HepG2 (cell line): Measurements from ENCODE around the gene NME7. TPM values are rescaled to one million over a fixed set of nuclear protein-coding genes. Genes with fewer than 3 reads are reported as not detected.

Experiments
- BCL6 ChIP-seq: IDR thresholded peaks from 2 replicates; pipeline ENCODE4 v1.6.1; 2016; ENCODE audit warnings: missing genetic modification reagents, missing compliant biosample characterization
- CREM ChIP-seq, 2 experiments: sonication (generic) in 1 of 2; formaldehyde crosslinking in 1 of 2; IDR thresholded peaks; 2 replicates each; pipeline versions ENCODE4 v1.4.0 to v1.6.1; 2016 to 2020; ENCODE audit warnings: antibody characterized with exemption in 1 of 2, mild to moderate bottlenecking in 1 of 2, missing genetic modification reagents in 1 of 2
- HOXD1 ChIP-seq: sonication (generic); formaldehyde crosslinking; IDR thresholded peaks from 2 replicates; pipeline ENCODE4 v1.5.0; 2020; ENCODE audit warnings: missing genetic modification reagents
- MATR3 ChIP-seq: sonication (generic); formaldehyde crosslinking; IDR thresholded peaks from 2 replicates; pipeline ENCODE4 v1.4.0; 2020; ENCODE audit warnings: missing genetic modification reagents
- PAWR ChIP-seq: sonication (generic); formaldehyde crosslinking; IDR thresholded peaks from 2 replicates; pipeline ENCODE4 v1.4.0; 2020; ENCODE audit warnings: missing genetic modification reagents, mild to moderate bottlenecking, borderline replicate concordance
- SRSF4 ChIP-seq: fragments of 200-400 bp; formaldehyde crosslinking; IDR thresholded peaks from one replicate; pipeline ENCODE4 v1.6.1; 2018; ENCODE audit warnings: mild to moderate bottlenecking, low read depth, low read length, moderate library complexity; ENCODE audit not compliant: poor library complexity, severe bottlenecking
- TEAD2 ChIP-seq: sonication (generic); formaldehyde crosslinking; IDR thresholded peaks from 2 replicates; pipeline ENCODE4 v1.9.0; 2021; ENCODE audit warnings: missing genetic modification reagents
- TOE1 ChIP-seq: sonication (generic); formaldehyde crosslinking; IDR thresholded peaks from 2 replicates; pipeline ENCODE4 v1.4.0; 2020; ENCODE audit warnings: mild to moderate bottlenecking, missing genetic modification reagents
- ZBTB20 ChIP-seq: sonication (generic); formaldehyde crosslinking; IDR thresholded peaks from 2 replicates; pipeline ENCODE4 v1.8.1; 2023; ENCODE audit warnings: missing genetic modification reagents, low read depth, mild to moderate bottlenecking, borderline replicate concordance
- ZBTB7A ChIP-seq: sonication (generic); formaldehyde crosslinking; IDR thresholded peaks from 2 replicates; pipeline ENCODE4 v1.8.0; 2022; ENCODE audit warnings: mild to moderate bottlenecking, missing genetic modification reagents
- ZKSCAN1 ChIP-seq: fragments of 150-350 bp; IDR thresholded peaks from 2 replicates; pipeline ENCODE4 v1.6.1; 2014; ENCODE audit warnings: low read length
- polyA plus RNA-seq, 8 experiments: library from polyadenylated mRNA; depleted of rRNA in 3 of 8; stranded (reverse) in 7 of 8; unstranded in 1 of 8; fragments of >200 nt; fragmentation: Illumina TruSeq in 4 of 8; extraction: Trizol in 4 of 8; gene quantifications; 2 replicates each; pipeline versions ENCODE4 v1.2.1 to v1.2.3, GENCODE V29; 2011 to 2016; ENCODE audit warnings: low read depth in 4 of 8, missing spikeins in 1 of 8, mixed read lengths in 1 of 8; ENCODE audit not compliant: insufficient read depth in 1 of 8
- total RNA-seq, 5 experiments: library from RNA; depleted of rRNA; stranded (reverse); fragments of >200 nt; fragmentation: Illumina TruSeq; extraction: Trizol; gene quantifications; 2 replicates each; pipeline ENCODE4 v1.2.3, GENCODE V29; 2016; ENCODE audit warnings: low read depth in 1 of 5
- TF ChIP-seq, protein P1 (sequence below), 2 experiments: sonication (generic) in 1 of 2; formaldehyde crosslinking in 1 of 2; IDR thresholded peaks; 2 replicates each; pipeline versions ENCODE4 v1.4.0 to v1.6.1; 2016 to 2020; ENCODE audit warnings: borderline replicate concordance in 1 of 2, low read depth in 1 of 2, mild to moderate bottlenecking in 1 of 2, missing genetic modification reagents in 1 of 2
- TF ChIP-seq, protein P2 (sequence below): sonication (generic); formaldehyde crosslinking; IDR thresholded peaks from 2 replicates; pipeline ENCODE4 v1.9.0; 2021; ENCODE audit warnings: missing genetic modification reagents, borderline replicate concordance
- TF ChIP-seq, protein P3 (sequence below): sonication (generic); formaldehyde crosslinking; IDR thresholded peaks from 2 replicates; pipeline ENCODE4 v1.4.0; 2020; ENCODE audit warnings: missing genetic modification reagents
- TF ChIP-seq, protein P4 (sequence below): sonication (generic); formaldehyde crosslinking; IDR thresholded peaks from 2 replicates; pipeline ENCODE4 v1.8.0; 2022; ENCODE audit warnings: mild to moderate bottlenecking, missing genetic modification reagents, moderate library complexity

The NME7 gene
- total and polyA plus RNA-seq, 2 of the 13 experiments (the other 11 are each of a cell fraction or from before 2014, with no cell fraction given): 9.4 to 22.5 TPM

DNA sequence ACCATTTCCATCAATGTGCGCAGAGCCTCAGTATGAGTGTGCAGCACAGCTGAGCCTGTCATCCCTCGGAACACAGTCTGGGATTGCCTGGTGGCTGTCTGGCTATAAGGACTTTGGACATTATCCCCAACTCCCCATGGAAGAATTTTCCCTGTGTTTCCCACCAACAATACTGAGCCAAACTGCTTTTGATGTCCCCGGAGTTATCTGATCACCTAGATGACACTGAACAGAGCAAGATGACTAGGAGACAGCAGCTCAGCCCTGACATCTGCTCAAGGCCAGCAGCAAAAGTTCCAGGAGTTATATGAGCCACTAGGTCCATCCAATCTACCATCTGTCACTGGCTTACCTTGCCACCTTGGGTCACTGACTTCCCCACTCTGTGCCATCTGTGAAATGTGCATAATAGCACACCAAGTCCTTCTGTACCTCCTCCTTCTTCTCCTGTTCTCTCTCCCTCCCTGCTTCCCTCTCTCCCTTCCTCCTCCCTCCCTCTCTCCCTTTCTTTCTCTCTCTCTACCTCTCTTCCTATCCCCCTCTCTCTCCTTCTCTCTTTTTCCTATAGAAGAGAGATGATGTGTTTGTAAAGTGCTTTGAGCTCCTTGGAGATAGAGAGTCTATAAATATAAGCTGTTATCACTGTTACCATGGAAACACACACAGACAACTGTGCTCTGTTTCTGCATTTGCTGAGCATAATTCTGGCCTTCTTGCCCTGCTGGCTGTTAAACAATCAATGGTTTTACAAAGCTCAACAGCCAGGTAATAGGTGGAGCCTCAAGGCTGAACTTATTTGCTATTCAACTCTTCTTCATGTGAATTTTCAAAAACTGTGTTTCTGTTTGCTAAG, 280.8 kb downstream of the NME7 start (continued):
- TF ChIP-seq, protein P1, sequence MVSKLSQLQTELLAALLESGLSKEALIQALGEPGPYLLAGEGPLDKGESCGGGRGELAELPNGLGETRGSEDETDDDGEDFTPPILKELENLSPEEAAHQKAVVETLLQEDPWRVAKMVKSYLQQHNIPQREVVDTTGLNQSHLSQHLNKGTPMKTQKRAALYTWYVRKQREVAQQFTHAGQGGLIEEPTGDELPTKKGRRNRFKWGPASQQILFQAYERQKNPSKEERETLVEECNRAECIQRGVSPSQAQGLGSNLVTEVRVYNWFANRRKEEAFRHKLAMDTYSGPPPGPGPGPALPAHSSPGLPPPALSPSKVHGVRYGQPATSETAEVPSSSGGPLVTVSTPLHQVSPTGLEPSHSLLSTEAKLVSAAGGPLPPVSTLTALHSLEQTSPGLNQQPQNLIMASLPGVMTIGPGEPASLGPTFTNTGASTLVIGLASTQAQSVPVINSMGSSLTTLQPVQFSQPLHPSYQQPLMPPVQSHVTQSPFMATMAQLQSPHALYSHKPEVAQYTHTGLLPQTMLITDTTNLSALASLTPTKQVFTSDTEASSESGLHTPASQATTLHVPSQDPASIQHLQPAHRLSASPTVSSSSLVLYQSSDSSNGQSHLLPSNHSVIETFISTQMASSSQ (IDR thresholded peaks at IDR 0.05; ENCODE audit: low read depth): no peak
- TF ChIP-seq, protein P1 (CRISPR knock-in tag; IDR thresholded peaks at IDR 0.05; ENCODE audit: borderline replicate concordance): no peak
- TF ChIP-seq PAWR (CRISPR knock-in tag): no peak
- no peak for TF ChIP-seq ZKSCAN1
- TF ChIP-seq ZBTB20 (CRISPR knock-in tag): 0 out of 2 replicates have a peak, but pooled peaks have one; percentile 39
- no peak for TF ChIP-seq SRSF4
- TF ChIP-seq CREM (IDR thresholded peaks at IDR 0.05): no peak
- TF ChIP-seq CREM (CRISPR knock-in tag; IDR thresholded peaks at IDR 0.05): no peak
- 0 out of 2 replicates have a peak, but pooled peaks have one; percentile 11 for TF ChIP-seq BCL6 (CRISPR knock-in tag)
- TF ChIP-seq, protein P2, sequence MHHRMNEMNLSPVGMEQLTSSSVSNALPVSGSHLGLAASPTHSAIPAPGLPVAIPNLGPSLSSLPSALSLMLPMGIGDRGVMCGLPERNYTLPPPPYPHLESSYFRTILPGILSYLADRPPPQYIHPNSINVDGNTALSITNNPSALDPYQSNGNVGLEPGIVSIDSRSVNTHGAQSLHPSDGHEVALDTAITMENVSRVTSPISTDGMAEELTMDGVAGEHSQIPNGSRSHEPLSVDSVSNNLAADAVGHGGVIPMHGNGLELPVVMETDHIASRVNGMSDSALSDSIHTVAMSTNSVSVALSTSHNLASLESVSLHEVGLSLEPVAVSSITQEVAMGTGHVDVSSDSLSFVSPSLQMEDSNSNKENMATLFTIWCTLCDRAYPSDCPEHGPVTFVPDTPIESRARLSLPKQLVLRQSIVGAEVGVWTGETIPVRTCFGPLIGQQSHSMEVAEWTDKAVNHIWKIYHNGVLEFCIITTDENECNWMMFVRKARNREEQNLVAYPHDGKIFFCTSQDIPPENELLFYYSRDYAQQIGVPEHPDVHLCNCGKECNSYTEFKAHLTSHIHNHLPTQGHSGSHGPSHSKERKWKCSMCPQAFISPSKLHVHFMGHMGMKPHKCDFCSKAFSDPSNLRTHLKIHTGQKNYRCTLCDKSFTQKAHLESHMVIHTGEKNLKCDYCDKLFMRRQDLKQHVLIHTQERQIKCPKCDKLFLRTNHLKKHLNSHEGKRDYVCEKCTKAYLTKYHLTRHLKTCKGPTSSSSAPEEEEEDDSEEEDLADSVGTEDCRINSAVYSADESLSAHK (CRISPR knock-in tag): no peak
- TF ChIP-seq MATR3 (CRISPR knock-in tag): no peak
- TF ChIP-seq, protein P3, sequence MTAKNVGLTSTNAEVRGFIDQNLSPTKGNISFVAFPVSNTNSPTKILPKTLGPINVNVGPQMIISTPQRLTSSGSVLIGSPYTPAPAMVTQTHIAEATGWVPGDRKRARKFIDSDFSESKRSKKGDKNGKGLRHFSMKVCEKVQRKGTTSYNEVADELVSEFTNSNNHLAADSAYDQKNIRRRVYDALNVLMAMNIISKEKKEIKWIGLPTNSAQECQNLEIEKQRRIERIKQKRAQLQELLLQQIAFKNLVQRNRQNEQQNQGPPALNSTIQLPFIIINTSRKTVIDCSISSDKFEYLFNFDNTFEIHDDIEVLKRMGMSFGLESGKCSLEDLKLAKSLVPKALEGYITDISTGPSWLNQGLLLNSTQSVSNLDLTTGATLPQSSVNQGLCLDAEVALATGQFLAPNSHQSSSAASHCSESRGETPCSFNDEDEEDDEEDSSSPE: no peak
- no peak for TF ChIP-seq TOE1
- TF ChIP-seq, protein P4, sequence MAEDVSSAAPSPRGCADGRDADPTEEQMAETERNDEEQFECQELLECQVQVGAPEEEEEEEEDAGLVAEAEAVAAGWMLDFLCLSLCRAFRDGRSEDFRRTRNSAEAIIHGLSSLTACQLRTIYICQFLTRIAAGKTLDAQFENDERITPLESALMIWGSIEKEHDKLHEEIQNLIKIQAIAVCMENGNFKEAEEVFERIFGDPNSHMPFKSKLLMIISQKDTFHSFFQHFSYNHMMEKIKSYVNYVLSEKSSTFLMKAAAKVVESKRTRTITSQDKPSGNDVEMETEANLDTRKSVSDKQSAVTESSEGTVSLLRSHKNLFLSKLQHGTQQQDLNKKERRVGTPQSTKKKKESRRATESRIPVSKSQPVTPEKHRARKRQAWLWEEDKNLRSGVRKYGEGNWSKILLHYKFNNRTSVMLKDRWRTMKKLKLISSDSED (CRISPR knock-in tag): no peak
- no peak for TF ChIP-seq HOXD1 (CRISPR knock-in tag)
- TF ChIP-seq TEAD2 (CRISPR knock-in tag): no peak
- TF ChIP-seq ZBTB7A (CRISPR knock-in tag): 0 out of 2 replicates have a peak, but pooled peaks have one; percentile 20
